GM21529 (cell line): Measurements from ENCODE around the gene CNNM4.
"Not testable (repeated sequence)": the region's sequence is repeated elsewhere in the genome, so short reads cannot be mapped to it uniquely, and the experiment has no call there.

Source experiments
- ATAC-seq: cut with Tn5 transposase; IDR thresholded peaks from one replicate; pipeline ENCODE4 v1.9.1; 2021; ENCODE audit not compliant: unreplicated experiment

The CNNM4 gene

DNA sequence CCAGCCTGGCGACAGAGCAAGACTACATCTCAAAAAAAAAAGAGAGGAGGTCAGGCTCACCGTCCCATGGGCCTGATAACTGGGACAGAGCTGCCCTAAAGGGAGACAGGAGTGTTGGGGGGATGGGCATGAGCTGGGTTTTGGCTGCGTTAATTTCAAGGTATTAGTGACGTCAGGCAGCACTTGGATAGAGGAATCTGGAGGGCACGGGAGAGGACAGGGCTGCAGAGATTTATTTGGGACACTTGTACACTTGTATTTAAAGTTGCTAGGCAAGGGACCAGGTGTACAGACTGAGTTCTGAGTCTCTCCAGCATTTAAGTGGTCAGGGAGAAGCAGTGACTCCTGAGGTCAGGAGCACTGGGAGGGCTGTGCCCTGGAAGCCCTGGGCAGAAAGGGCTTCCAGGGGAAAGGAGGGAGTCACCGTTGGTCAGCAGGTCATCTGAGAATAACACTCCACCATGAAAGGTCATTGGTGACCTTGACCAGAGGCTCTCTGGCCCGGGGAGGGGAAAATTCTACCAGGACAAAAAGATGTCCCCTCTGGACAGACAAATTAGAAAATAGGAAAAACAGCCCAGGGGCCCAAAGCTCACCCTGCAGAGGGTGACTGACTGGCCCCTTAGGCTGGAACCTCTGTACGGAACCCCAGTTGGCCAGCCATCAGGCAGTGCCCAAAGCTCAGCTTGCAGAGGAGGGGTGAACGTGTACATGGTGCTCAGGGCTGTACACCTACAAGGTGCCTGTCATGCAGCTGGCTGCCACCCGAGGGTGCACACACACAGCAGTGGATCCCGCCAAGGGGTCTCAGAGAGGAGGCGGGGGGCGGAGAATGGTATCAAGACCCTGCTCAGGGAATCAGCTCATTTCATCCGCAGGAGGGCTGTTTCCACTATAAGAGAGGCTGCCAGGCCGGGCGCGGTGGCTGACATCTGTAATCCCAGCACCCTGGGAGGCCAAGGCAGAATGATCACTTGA is 32.4 kb downstream of the CNNM4 start:
- no peak for ATAC-seq

DNA sequence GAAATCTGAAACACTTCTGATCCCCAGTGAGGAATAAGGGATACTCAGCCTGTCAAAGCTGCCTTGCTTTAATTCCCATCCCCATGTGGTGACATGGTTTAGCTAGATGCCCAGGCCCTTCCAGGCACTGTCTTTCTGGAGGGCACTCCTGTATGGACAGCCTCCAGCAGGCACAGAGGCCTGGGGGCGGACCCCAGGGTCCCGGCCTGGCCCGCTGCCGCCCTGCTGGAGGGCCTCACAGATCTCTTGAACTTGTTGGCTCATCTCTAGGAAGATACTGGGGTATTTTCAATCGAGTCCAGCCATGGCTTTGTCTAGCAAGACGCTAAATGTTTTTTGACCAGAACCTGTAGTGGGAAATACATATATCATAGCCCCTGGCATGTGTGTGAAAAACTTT is 34.4 kb downstream of the CNNM4 start:
- no peak for ATAC-seq

DNA sequence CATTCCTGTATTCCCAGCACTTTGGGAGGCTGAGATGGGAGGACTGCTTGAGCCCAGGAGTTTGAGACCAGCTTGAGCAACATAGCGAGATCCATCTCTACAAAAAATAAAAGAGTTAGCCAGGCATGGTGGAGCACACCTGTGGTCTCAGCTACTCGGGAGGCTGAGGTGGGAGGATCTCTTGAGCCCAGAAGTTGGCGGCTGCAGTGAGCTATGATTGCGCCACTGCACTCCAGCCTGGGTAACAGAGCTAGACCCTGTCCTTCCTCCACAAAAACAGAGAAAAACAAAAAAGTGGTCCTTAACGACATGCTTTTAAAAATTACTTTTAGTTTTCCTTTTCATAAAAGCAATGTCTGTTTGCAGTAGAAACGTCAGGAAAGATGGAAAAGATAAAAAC is 35.8 kb downstream of the CNNM4 start:
- not testable (repeated sequence) for ATAC-seq

DNA sequence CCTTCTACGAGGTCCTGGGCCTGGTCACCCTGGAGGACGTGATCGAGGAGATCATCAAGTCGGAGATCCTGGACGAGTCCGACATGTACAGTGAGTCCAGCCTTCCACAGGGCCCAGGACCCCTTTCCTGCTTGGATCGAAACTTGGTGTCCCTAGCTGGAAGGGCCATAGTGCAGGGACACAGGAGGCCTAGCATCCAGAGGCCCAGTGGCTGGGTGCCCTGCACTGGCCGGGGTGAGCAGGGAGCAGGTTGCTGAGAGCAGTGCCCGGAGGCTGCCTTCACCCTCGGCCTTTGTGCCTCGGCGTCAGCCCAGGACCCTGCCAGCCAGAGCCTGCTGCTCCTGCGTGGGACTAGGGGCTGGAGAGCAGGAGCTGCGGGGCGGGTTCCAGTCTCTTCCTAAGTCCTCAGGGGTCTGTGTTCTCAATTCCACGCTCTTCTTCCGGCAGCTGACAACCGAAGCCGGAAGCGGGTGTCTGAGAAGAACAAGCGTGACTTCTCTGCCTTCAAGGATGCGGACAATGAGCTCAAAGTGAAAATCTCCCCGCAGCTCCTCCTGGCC is 36.4 kb downstream of the CNNM4 start:
- ATAC-seq: no peak

DNA sequence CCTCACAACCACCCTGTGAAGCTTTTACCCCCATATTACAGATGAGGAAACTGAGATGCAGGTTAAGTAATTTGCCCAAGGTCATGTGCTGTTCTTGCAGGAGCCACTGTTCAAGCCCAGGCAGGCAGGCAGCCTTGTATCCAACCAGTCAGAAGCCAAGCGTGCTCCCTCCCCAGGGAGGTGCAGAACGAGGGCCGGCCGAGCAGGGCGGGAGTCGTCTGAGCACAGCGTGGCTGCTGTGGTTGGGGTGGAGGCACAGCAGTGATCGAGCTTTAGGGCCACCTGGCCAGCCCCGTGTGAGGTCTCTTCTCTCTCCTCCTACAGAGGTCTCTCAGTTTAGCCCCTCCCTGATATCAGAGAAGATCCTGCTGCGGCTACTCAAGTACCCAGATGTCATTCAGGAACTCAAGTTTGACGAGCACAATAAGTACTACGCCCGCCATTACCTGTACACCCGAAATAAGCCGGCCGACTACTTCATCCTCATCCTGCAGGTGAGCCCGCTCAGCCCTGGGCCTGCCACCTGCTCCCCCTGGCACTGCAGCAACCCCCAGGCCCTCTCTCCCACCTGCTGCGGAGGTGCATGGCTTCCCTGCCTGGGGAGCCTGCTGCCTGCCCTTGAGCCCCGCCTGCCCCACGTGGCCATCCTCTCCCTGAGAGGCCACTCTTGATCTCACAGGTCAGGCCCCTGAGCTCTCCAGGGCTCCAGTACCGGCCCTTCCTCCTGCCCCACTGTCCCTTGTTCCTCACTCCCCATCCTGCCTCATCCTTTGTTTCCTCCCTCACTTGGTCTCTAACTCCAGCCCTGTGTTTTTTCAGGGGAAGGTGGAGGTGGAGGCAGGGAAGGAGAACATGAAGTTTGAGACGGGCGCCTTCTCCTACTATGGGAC is 38.3 kb downstream of the CNNM4 start:
- ATAC-seq: no peak

DNA sequence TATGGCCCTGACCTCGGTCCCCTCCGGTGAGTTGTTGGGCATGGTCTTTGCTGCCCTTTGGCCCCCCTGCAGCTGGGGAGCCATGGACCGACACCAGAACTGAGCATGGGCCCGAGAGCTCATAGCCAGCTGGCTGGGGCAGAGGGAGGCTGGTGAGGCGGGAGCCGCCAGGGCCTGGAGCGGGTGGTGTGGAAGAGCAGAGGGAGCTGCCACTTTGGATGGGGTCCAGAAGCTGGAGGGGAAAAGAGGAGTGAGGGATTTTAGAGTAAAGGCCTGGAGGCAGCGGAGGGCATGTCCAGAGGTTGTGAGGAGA is 38.9 kb downstream of the CNNM4 start:
- ATAC-seq: no peak

DNA sequence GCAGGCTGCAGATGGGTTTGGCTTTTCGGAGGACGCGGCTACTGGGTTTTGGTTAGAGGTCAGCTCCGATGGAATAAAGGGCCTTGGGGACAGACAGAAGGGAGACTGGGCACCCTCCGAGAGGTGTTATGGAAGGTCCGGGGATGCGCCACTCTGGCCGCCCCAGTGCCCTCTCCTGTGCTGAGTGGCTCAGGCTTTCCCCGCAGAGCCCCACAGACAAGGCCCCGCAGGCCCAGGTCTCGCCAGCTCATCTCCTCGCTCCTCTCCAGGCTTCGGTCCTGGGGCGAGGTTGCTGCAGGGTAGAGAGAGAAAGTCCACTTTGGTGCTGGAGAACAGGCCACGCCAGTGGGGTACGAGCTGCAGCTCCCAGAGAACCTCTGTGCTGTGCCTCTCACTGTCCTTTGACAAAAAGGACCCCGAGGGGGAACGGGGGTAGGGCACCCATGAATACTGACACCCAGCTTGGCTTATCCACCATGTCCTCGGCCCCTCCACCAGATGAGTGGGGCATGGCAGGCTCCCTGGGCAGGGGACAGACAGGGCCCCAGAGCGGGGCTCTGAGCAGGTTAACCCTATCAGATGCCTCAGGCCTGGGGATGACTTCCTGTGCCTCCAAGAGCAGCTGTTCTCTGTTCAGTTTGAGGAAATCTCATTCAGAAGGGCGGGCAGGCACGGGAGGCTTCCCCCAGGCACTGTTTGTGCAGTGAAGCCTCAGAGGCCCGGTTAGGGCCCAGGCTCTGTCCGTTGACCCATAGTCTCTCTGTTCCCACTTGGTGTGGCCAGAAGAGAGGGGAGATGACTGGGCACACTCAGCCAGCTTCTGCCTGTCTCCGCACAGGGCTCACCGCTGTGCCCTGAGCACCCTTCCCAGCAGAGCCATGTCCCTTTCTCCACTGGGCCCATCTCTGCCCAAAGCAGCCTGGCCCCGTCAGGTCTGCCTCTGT is 39.6 kb downstream of the CNNM4 start:
- ATAC-seq: peak; percentile 14

DNA sequence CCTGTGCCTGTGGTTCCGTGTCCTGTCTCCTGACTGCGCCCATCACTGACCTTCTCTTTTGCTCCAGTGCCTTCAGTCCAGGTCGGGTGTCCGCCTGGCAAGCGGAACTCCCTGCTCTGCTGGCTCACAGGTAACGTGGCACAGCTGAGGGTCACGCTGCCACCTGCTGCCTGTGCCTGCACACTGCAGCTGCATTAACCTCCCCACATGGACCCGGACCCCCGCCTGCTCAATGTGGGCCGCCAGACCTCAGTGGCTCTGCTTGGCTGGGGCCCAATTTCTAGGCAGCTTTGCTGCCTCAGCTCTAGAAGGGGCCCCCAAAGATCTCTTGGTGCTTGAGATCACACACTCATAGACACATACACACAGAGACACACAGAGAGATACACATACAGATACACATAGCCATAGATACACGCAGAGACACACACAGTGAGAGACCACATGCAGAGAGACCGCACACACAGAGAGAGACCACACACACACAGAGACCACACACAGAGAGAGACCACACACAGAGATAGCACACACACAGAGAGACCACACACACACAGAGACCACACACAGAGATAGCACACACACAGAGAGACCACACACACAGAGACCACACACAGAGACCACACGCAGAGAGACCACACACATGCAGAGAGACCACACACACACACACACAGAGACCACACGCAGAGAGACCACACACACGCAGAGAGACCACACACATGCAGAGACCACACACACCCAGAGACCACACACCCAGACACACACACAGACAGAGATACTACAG is 40.5 kb downstream of the CNNM4 start:
- peak; percentile 84 for ATAC-seq

DNA sequence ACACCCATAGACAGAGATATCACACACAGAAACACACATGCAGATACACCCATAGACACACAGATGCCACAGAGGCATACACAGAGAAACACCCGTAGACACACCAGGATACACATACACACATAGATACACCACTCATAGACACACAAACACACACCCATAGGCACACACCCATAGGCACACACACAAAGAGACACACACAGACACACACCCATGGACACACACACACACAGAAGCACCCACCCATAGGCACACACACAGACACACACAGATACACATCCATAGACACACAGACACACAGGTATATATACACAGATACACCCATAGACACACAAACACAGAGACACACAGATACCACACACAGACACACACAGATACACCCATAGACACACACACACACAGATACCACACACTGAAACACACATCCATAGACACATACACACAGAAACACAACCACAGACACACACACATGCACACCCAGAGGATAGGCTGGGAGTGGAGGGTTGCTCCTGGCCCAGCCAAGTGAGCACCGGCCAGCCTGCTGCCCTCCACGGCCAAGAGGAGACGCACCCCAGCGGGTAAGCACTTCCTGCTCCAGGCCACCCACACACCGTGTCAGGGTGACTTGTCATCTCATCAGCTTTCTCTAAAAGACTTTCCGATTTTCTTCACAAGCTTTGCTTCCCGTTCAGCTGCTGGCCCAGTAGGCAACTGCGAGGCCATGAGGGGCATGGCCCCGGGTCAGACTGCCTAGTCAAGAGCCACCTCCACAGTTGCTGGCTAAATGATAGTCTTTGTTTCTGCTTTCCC is 41.3 kb downstream of the CNNM4 start:
- no peak for ATAC-seq

DNA sequence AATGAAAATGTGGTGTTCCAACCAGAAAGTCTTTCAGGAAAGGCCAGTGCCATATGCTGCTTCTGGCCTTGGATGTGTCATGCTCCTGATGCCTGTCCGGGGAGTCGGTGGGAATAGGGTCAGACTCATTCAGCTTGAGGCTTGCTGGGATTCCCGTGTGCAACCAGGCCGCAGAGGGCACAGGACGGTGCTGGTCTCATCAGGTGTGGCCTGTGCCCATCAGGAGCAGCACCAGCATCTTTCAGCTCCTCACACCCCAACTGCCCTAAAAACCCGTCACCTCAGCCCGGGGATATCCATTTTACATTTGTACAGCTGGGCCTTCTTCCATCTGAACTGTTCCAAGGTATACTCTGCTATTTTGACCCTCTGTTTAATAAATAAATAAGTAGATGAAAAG is 42.0 kb downstream of the CNNM4 start:
- no peak for ATAC-seq

DNA sequence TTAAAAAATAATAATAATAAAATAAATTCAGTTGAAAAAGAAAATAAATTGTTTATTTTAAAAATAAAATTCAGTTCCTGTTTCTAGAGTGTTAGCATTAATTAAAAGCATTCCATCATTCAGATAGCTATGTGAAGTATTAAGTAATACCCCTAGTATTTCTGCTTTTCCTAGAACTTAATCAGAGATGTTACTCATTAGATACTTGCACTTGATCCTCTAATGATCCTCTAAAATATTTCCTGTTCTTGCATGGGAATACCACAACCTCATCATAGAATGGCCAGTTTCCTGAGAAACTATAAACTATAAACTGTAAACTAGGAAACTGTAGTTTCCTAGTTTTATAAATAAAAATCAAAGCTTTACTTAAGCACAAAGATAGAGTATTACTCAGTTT is 44.3 kb downstream of the CNNM4 start:
- ATAC-seq: no peak

DNA sequence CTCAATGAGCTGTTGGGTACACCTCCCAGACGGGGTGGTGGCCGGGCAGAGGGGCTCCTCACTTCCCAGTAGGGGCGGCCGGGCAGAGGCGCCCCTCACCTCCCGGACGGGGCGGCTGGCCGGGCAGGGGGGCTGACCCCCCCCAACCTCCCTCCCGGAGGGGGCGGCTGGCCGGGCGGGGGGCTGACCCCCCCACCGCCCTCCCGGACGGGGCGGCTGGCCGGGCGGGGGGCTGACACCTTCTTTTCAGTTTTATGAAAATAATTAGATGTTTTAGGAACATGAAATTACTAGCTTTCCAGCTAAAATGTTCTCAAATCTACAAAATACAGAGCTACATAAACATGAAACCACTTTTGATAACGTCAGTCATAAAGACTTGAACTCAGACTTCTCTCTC is 45.2 kb downstream of the CNNM4 start:
- ATAC-seq: not testable (repeated sequence)

DNA sequence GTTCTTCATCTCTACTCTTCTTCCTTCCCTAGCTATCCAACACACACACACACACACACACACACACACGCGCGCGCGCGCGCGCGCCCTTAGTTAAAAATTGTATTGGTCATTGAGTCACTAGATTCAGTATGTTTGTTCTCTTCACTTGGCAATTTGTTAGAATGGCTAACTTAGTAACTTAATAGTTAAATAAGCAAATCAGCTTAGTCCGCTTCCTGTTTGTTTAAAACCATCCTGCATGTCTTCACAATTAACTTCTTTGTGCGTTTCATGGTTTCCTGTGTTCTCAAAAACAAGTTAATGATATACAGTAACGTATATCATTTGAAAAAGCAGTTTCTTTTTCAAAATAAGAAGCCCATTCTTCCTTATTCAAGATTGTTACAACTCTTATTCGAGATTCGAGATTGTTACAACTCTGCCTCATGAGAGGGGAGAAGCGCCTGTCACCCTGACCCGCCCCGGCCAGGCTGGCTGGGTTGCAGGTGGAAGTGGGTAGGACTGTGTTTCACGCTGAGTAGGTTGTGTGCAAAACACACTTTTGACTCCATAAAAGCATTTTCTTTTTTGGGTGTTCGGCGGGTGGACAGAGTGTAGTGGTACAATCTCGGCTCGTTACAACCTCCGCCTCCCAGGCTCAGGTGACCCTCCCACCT is 45.9 kb downstream of the CNNM4 start:
- ATAC-seq: no peak

DNA sequence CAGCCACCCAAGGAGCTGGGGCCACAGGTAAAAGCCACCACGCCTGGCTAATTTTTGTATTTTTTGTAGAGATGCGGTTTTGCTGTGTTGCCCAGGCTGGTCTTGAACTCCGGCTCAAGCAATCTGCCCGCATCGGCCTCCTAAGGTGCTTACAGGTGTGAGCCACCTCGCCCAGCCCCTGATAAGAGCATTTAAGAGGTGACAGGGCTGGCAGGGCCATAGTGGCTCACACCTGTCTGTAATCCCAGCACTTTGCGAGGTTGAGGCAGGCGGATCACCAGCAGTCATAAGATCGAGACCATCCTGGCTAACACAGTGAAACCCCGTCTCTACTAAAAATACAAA is 46.4 kb downstream of the CNNM4 start:
- no peak for ATAC-seq

DNA sequence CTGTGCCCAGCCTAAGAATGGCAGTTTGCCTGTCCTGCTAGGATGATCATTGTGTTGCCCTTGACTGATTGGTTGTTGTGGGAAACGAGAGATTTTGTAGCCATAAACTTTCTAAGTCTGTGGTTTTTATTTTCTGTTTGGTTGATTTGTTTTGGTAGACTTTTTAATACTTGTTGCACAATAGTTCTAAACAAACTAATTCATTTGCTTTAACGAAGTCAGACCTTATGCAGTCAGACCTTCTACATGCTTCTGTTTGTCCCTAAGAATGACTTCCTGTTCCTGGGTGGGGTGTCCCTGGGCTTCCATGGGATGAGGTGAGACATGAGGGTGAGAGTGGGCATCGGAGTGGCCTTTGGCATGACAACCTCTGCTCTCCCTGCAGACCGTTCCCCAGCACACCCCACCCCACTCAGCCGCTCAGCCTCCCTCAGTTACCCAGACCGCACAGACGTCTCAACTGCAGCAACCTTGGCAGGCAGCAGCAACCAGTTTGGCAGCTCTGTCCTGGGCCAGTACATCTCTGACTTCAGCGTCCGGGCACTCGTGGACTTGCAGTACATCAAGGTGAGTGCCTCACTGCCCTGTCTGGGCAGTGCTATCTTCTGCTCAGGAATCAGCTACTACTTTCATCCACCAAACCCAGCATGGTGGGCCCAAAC is 47.6 kb downstream of the CNNM4 start:
- ATAC-seq: no peak

DNA sequence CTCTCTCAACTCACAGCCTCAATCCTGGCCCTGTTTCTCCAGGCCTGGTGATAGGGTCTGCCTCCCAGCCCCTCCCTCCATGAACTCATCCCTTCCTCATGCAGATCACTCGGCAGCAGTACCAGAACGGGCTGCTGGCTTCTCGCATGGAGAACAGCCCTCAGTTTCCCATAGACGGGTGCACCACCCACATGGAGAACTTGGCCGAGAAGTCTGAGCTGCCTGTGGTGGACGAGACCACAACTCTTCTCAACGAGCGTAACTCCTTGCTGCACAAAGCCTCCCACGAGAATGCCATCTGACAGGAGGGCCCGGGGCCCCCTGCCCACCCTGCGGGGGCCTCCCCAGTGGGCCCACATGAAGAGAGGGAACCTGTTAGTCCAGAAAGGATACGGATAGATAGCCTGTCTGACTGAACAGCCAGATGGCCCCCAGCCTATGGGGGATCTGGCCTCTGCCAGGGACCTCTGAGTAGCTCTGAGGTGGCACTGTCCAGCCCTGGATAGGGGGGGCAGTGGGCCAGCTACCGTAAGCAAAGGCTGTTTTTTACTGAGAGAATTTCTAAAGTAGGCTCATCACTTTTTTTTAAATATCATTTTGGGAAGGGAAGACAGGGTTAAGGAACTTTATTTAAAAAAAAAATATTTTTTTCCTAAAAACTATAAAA is 48.6 kb downstream of the CNNM4 start:
- ATAC-seq: no peak

DNA sequence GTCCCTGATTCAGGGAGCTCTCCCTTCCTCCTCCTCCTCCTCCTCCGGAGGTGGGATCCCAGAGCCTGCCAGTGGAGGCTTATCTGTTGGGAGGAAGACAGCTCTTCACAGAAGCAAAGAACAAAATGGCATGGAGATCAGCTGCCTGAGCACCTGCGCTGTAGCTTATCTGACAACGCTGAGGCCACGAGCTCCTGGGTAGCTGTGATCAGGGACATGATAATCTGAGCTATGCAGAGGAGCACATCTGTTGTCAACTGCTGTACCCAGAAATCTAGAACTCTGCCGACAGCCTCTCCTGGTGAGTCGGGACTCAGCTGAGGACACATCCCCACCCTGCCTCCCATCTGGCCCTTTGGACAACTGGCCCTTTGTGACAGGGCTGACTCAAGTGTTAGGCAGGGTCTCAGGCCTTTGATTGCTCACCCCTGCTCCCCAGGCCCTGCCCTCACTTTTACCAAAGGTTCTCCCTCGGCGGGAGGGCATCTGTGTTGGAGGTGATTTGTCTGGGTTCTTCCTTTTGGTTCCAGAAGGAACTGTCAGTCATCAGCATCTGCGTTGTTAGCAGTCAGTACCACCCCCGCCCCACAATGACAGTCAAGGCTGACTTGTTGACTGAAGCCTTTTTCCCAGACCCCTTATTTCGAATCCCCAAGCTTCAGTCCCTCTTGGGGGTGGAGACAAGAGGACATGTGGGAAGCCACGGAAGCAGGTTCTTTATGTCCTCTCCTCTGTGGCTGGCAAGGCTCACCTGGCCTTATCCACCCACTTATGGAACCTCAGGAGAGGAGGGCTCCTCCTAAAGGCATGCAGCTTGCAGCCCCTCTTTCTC is 49.5 kb downstream of the CNNM4 start:
- ATAC-seq: no peak
